ENCODE results near the gene TNFRSF18.
"Not testable (repeated sequence)": the region's sequence is repeated elsewhere in the genome, so short reads cannot be mapped to it uniquely, and the experiment has no call there.

DNA sequence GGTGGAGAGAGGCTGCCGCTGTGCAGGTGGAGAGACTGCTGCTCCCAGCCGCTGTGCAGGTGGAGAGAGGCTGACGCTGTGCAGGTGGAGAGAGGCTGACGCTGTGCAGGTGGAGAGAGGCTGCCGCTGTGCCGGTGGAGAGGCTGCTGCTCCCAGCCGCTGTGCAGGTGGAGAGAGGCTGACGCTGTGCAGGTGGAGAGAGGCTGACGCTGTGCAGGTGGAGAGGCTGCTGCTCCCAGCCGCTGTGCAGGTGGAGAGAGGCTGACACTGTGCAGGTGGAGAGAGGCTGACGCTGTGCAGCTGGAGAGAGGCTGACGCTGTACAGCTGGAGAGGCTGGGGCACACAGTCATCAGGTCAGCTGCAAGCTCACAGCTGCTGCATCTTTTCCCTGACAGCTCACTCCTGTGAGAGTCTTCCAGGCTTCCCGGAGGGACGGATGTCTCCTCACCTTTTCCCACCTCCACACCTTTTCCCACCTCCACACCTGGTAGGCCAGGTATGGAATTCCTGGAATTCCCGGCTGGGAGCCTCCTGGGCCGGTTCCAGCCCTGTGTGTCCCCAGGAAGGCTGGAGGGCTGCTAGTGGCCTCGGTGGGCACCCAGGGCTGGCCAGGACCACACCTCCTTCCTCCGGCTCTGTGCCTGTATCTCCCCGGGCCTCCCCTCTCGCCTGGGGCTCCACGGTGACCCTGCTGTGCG, 30.2 kb downstream of the TNFRSF18 start:
- not testable (repeated sequence) for TF ChIP-seq EP300, POLR2A (IDR thresholded peaks at IDR 0.05)
- TF ChIP-seq, protein P1, sequence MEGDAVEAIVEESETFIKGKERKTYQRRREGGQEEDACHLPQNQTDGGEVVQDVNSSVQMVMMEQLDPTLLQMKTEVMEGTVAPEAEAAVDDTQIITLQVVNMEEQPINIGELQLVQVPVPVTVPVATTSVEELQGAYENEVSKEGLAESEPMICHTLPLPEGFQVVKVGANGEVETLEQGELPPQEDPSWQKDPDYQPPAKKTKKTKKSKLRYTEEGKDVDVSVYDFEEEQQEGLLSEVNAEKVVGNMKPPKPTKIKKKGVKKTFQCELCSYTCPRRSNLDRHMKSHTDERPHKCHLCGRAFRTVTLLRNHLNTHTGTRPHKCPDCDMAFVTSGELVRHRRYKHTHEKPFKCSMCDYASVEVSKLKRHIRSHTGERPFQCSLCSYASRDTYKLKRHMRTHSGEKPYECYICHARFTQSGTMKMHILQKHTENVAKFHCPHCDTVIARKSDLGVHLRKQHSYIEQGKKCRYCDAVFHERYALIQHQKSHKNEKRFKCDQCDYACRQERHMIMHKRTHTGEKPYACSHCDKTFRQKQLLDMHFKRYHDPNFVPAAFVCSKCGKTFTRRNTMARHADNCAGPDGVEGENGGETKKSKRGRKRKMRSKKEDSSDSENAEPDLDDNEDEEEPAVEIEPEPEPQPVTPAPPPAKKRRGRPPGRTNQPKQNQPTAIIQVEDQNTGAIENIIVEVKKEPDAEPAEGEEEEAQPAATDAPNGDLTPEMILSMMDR (IDR thresholded peaks at IDR 0.05), result not testable (repeated sequence)
